ENCODE data around the gene RHOBTB1. TPM values are rescaled to one million over a fixed set of nuclear protein-coding genes. Genes with fewer than 3 reads are reported as not detected.

Gene RHOBTB1
- total and polyA plus RNA-seq, 9 of the 15 experiments (the other 6 are each of a cell fraction or from before 2014, with no cell fraction given): 1.7 to 11.7 (median 9.3) TPM

DNA sequence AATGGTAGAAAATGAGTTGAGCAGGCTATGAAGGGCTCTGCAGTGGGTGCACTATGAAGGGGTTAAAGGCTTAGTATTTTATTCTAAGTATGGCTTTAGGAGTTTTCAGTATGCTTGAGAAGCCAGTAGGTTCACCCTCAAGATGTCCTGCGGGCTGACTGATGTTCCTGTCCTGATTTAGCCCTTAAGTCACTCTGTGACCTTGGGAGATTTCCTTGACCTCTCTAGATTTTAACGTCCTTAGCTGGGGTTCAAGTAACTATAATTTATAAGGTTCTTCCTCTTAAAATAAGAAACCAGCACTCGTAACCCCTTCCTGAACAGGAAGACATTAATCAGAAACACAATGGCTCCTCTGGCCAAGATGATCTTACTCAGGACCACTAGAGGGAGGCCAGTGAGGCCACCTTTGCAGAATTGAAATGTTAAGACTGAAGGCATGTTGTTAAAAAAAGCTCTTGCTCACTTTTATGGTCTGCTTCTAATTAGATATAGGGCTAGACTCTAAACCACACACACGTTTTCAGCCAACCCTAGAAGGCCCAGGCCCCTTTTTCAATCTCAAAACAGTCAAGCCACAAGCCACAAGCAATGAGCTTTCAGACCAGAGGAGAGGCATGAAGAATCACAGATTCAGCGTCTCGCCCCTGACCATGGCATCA lies 123.8 kb downstream of the RHOBTB1 start (continued):
- TF ChIP-seq, protein P1, sequence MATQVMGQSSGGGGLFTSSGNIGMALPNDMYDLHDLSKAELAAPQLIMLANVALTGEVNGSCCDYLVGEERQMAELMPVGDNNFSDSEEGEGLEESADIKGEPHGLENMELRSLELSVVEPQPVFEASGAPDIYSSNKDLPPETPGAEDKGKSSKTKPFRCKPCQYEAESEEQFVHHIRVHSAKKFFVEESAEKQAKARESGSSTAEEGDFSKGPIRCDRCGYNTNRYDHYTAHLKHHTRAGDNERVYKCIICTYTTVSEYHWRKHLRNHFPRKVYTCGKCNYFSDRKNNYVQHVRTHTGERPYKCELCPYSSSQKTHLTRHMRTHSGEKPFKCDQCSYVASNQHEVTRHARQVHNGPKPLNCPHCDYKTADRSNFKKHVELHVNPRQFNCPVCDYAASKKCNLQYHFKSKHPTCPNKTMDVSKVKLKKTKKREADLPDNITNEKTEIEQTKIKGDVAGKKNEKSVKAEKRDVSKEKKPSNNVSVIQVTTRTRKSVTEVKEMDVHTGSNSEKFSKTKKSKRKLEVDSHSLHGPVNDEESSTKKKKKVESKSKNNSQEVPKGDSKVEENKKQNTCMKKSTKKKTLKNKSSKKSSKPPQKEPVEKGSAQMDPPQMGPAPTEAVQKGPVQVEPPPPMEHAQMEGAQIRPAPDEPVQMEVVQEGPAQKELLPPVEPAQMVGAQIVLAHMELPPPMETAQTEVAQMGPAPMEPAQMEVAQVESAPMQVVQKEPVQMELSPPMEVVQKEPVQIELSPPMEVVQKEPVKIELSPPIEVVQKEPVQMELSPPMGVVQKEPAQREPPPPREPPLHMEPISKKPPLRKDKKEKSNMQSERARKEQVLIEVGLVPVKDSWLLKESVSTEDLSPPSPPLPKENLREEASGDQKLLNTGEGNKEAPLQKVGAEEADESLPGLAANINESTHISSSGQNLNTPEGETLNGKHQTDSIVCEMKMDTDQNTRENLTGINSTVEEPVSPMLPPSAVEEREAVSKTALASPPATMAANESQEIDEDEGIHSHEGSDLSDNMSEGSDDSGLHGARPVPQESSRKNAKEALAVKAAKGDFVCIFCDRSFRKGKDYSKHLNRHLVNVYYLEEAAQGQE (IDR thresholded peaks at IDR 0.05; ENCODE audit: borderline replicate concordance): peak; percentile 49; the same call in 1 of the 2 replicates
- TF ChIP-seq, protein P1 (CRISPR knock-in tag; IDR thresholded peaks at IDR 0.05; ENCODE audit: low read depth): no peak
- TF ChIP-seq SMC3 (conservative IDR thresholded peaks at IDR 0.05; ENCODE audit: insufficient read depth, low read depth, low read length) (peak; percentile 30; the same call in 1 of the 2 replicates), HCFC1 (IDR thresholded peaks at IDR 0.05; ENCODE audit: low read depth, low read length) (no peak), RAD51 (IDR thresholded peaks at IDR 0.05; ENCODE audit: borderline replicate concordance, low read depth) (no peak), FOSL1 (tag; conservative IDR thresholded peaks at IDR 0.05) (peak; percentile 34; the same call in 1 of the 2 replicates), BACH1 (tag; IDR thresholded peaks at IDR 0.05) (peak; percentile 39), YY1 (IDR thresholded peaks at IDR 0.05; ENCODE audit: borderline replicate concordance in 1 of 3, control insufficient read depth in 1 of 3, extremely low read depth in 1 of 3, insufficient read depth in 3 of 3, insufficient read length in 1 of 3, insufficient replicate concordance in 2 of 3, low read depth in 1 of 3, low read length in 2 of 3) (peak in 1 of 3 experiments; percentile 42), ZBTB17 (CRISPR knock-in tag; IDR thresholded peaks at IDR 0.05) (peak; percentile 98)
- TF ChIP-seq, protein P2, sequence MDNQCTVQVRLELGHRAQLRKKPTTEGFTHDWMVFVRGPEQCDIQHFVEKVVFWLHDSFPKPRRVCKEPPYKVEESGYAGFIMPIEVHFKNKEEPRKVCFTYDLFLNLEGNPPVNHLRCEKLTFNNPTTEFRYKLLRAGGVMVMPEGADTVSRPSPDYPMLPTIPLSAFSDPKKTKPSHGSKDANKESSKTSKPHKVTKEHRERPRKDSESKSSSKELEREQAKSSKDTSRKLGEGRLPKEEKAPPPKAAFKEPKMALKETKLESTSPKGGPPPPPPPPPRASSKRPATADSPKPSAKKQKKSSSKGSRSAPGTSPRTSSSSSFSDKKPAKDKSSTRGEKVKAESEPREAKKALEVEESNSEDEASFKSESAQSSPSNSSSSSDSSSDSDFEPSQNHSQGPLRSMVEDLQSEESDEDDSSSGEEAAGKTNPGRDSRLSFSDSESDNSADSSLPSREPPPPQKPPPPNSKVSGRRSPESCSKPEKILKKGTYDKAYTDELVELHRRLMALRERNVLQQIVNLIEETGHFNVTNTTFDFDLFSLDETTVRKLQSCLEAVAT (IDR thresholded peaks at IDR 0.05): peak in 1 of 2 experiments; percentile 60; a peak in 1 of 4 replicates
- TF ChIP-seq, protein P3, sequence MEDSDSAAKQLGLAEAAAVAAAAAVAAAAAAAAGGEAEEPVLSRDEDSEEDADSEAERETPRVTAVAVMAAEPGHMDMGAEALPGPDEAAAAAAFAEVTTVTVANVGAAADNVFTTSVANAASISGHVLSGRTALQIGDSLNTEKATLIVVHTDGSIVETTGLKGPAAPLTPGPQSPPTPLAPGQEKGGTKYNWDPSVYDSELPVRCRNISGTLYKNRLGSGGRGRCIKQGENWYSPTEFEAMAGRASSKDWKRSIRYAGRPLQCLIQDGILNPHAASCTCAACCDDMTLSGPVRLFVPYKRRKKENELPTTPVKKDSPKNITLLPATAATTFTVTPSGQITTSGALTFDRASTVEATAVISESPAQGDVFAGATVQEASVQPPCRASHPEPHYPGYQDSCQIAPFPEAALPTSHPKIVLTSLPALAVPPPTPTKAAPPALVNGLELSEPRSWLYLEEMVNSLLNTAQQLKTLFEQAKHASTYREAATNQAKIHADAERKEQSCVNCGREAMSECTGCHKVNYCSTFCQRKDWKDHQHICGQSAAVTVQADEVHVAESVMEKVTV (CRISPR knock-in tag; IDR thresholded peaks at IDR 0.05): peak; percentile 50; the same call in 1 of the 2 replicates
- TF ChIP-seq, protein P4, sequence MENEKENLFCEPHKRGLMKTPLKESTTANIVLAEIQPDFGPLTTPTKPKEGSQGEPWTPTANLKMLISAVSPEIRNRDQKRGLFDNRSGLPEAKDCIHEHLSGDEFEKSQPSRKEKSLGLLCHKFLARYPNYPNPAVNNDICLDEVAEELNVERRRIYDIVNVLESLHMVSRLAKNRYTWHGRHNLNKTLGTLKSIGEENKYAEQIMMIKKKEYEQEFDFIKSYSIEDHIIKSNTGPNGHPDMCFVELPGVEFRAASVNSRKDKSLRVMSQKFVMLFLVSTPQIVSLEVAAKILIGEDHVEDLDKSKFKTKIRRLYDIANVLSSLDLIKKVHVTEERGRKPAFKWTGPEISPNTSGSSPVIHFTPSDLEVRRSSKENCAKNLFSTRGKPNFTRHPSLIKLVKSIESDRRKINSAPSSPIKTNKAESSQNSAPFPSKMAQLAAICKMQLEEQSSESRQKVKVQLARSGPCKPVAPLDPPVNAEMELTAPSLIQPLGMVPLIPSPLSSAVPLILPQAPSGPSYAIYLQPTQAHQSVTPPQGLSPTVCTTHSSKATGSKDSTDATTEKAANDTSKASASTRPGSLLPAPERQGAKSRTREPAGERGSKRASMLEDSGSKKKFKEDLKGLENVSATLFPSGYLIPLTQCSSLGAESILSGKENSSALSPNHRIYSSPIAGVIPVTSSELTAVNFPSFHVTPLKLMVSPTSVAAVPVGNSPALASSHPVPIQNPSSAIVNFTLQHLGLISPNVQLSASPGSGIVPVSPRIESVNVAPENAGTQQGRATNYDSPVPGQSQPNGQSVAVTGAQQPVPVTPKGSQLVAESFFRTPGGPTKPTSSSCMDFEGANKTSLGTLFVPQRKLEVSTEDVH (IDR thresholded peaks at IDR 0.05; ENCODE audit: low read depth, partially characterized antibody): no peak

Data from K562 (cell line).